ENCODE data around the gene RGL1.

RGL1 gene

GRCh38 chr1:183926983-183927382, 122.1 kb downstream of the RGL1 start:
- DNase-seq: peak; percentile 50

- DNase-seq: no peak
Measured at GRCh38 chr1:183931646-183932271, 126.8 kb downstream of the RGL1 start.

- peak; percentile 72 for DNase-seq
Measured at GRCh38 chr1:183932412-183932811, 127.5 kb downstream of the RGL1 start.

- no peak for DNase-seq
Measured at GRCh38 chr1:183933528-183934179, 128.7 kb downstream of the RGL1 start.

GRCh38 chr1:183934314-183934713, 129.4 kb downstream of the RGL1 start:
- no peak for DNase-seq

- DNase-seq: no peak
Measured at GRCh38 chr1:183936009-183936408, 131.1 kb downstream of the RGL1 start.

- no peak for DNase-seq
Measured at GRCh38 chr1:183936791-183937190, 131.9 kb downstream of the RGL1 start.

GRCh38 chr1:183937611-183938010, 132.7 kb downstream of the RGL1 start:
- no peak for DNase-seq

GRCh38 chr1:183941001-183941400, 136.1 kb downstream of the RGL1 start:
- no peak for DNase-seq

- no peak for DNase-seq
Measured at GRCh38 chr1:183942933-183943693, 138.2 kb downstream of the RGL1 start.

GRCh38 chr1:183945428-183946319, 140.8 kb downstream of the RGL1 start:
- DNase-seq: no peak

GRCh38 chr1:183946320-183946613, 141.3 kb downstream of the RGL1 start:
- no peak for DNase-seq

- no peak for DNase-seq
Measured at GRCh38 chr1:183947988-183948387, 143.1 kb downstream of the RGL1 start.

GRCh38 chr1:183952101-183952500, 147.2 kb downstream of the RGL1 start:
- no peak for DNase-seq

GRCh38 chr1:183953031-183953430, 148.1 kb downstream of the RGL1 start:
- DNase-seq: no peak

- DNase-seq: no peak
Measured at GRCh38 chr1:183954496-183954895, 149.6 kb downstream of the RGL1 start.

GRCh38 chr1:183956559-183957188, 151.8 kb downstream of the RGL1 start:
- DNase-seq: peak; percentile 78

GRCh38 chr1:183957216-183957830, 152.4 kb downstream of the RGL1 start:
- no peak for DNase-seq

GRCh38 chr1:183958958-183959357, 154.0 kb downstream of the RGL1 start:
- DNase-seq: no peak

- DNase-seq: no peak
Measured at GRCh38 chr1:183961132-183961531, 156.2 kb downstream of the RGL1 start.

GRCh38 chr1:183962903-183963302, 158.0 kb downstream of the RGL1 start:
- DNase-seq: no peak

- no peak for DNase-seq
Measured at GRCh38 chr1:183965726-183966125, 160.8 kb downstream of the RGL1 start.

Data from NCI-H226 (cell line).